ENCODE results near the gene R3HDM1.

DNA sequence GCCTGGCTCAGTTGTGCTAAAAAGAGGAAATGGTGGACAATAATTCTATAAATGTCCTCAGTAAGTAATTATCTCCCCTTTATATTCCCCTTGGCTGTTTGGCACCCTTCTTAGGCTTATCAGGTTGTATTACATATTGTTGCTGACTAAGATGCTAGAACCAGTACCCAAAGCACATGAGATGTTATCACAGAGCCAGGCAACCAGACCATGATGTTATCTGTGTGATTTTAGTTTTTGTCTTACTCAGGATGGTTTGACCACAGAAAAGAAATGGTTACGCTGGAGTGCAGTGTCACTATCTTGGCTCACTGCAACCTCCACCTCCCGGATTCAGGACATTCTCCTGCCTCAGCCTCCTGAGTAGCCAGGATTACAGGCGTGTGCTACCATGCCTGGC is 15.2 kb downstream of the R3HDM1 start:
- TF ChIP-seq, protein P1, sequence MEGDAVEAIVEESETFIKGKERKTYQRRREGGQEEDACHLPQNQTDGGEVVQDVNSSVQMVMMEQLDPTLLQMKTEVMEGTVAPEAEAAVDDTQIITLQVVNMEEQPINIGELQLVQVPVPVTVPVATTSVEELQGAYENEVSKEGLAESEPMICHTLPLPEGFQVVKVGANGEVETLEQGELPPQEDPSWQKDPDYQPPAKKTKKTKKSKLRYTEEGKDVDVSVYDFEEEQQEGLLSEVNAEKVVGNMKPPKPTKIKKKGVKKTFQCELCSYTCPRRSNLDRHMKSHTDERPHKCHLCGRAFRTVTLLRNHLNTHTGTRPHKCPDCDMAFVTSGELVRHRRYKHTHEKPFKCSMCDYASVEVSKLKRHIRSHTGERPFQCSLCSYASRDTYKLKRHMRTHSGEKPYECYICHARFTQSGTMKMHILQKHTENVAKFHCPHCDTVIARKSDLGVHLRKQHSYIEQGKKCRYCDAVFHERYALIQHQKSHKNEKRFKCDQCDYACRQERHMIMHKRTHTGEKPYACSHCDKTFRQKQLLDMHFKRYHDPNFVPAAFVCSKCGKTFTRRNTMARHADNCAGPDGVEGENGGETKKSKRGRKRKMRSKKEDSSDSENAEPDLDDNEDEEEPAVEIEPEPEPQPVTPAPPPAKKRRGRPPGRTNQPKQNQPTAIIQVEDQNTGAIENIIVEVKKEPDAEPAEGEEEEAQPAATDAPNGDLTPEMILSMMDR (IDR thresholded peaks at IDR 0.05; ENCODE audit: poor library complexity, severe bottlenecking) = no peak
- TF ChIP-seq TAF1 (IDR thresholded peaks at IDR 0.05; ENCODE audit: low read depth) = no peak
- TF ChIP-seq EZH2 (IDR thresholded peaks at IDR 0.05; ENCODE audit: borderline replicate concordance, insufficient read depth, low read length, poor library complexity, severe bottlenecking) = no peak
- TF ChIP-seq, protein P2, sequence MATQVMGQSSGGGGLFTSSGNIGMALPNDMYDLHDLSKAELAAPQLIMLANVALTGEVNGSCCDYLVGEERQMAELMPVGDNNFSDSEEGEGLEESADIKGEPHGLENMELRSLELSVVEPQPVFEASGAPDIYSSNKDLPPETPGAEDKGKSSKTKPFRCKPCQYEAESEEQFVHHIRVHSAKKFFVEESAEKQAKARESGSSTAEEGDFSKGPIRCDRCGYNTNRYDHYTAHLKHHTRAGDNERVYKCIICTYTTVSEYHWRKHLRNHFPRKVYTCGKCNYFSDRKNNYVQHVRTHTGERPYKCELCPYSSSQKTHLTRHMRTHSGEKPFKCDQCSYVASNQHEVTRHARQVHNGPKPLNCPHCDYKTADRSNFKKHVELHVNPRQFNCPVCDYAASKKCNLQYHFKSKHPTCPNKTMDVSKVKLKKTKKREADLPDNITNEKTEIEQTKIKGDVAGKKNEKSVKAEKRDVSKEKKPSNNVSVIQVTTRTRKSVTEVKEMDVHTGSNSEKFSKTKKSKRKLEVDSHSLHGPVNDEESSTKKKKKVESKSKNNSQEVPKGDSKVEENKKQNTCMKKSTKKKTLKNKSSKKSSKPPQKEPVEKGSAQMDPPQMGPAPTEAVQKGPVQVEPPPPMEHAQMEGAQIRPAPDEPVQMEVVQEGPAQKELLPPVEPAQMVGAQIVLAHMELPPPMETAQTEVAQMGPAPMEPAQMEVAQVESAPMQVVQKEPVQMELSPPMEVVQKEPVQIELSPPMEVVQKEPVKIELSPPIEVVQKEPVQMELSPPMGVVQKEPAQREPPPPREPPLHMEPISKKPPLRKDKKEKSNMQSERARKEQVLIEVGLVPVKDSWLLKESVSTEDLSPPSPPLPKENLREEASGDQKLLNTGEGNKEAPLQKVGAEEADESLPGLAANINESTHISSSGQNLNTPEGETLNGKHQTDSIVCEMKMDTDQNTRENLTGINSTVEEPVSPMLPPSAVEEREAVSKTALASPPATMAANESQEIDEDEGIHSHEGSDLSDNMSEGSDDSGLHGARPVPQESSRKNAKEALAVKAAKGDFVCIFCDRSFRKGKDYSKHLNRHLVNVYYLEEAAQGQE (IDR thresholded peaks at IDR 0.05; ENCODE audit: borderline replicate concordance) = no peak
- TF ChIP-seq SMC3 (conservative IDR thresholded peaks at IDR 0.05; ENCODE audit: poor library complexity) = no peak
